Liver (tissue), 9 donors: ENCODE data around the gene CTNNAL1. TPM values are rescaled to one million over a fixed set of nuclear protein-coding genes. Genes with fewer than 3 reads are reported as not detected.

ENCODE experiments used
- DNase-seq: peaks from one replicate; pipeline ENCODE4 v3.0.0-alpha.2; 2017; ENCODE audit warnings: low spot score
- H3K27ac ChIP-seq, 2 donors: one replicate each; pipeline ENCODE4 v1.7.0; 2013; ENCODE audit warnings: inconsistent platforms in 2 of 2, low read length in 2 of 2, control low read depth in 1 of 2, low read depth in 1 of 2, mild to moderate bottlenecking in 1 of 2
- H3K27me3 ChIP-seq, 4 donors: one replicate each; pipeline versions ENCODE4 v1.6.1 to v1.7.0; 2013; ENCODE audit warnings: low read length in 3 of 4, inconsistent platforms in 1 of 4, mild to moderate bottlenecking in 1 of 4, moderate library complexity in 1 of 4; ENCODE audit not compliant: control insufficient read depth in 4 of 4, insufficient read depth in 4 of 4
- H3K36me3 ChIP-seq, 4 donors: one replicate each; pipeline versions ENCODE4 v1.6.1 to v1.7.0; 2013; ENCODE audit warnings: low read length in 3 of 4, mild to moderate bottlenecking in 3 of 4, low read depth in 1 of 4, moderate library complexity in 1 of 4; ENCODE audit not compliant: control insufficient read depth in 4 of 4, insufficient read depth in 3 of 4
- H3K4me1 ChIP-seq, 4 donors: one replicate each; pipeline versions ENCODE4 v1.6.1 to v1.7.0; 2013; ENCODE audit warnings: low read length in 3 of 4, mild to moderate bottlenecking in 3 of 4, moderate library complexity in 1 of 4; ENCODE audit not compliant: control insufficient read depth in 4 of 4, insufficient read depth in 4 of 4
- H3K4me3 ChIP-seq, 3 donors: one replicate each; pipeline versions ENCODE4 v1.6.1 to v1.7.0; 2013; ENCODE audit warnings: low read length in 3 of 3, control low read depth in 1 of 3, low read depth in 1 of 3, mild to moderate bottlenecking in 1 of 3
- H3K9ac ChIP-seq, 2 donors: one replicate each; pipeline ENCODE4 v1.7.0; 2013; ENCODE audit warnings: low read length in 2 of 2, mild to moderate bottlenecking in 2 of 2, moderate library complexity in 2 of 2, control low read depth in 1 of 2, low read depth in 1 of 2
- H3K9me3 ChIP-seq, 4 donors: one replicate each; pipeline versions ENCODE4 v1.6.1 to v1.7.0; 2013; ENCODE audit warnings: low read length in 3 of 4; ENCODE audit not compliant: control insufficient read depth in 4 of 4
- EGR1 ChIP-seq, 2 donors: IDR thresholded peaks; 2 replicates each; pipeline ENCODE4 v1.6.1; 2016 to 2018; ENCODE audit warnings: antibody characterized with exemption in 2 of 2, low read depth in 2 of 2
- FOXA1 ChIP-seq: IDR thresholded peaks from 2 replicates; pipeline ENCODE4 v1.6.1; 2016; ENCODE audit warnings: antibody characterized with exemption
- FOXA2 ChIP-seq: IDR thresholded peaks from 2 replicates; pipeline ENCODE4 v1.6.1; 2016; ENCODE audit warnings: antibody characterized with exemption
- GABPA ChIP-seq, 2 donors: IDR thresholded peaks in 1 of 2; conservative IDR thresholded peaks in 1 of 2; 2 replicates each; pipeline ENCODE4 v1.6.1; 2016; ENCODE audit warnings: antibody characterized with exemption in 2 of 2, mild to moderate bottlenecking in 1 of 2, moderate library complexity in 1 of 2
- HNF4G ChIP-seq: IDR thresholded peaks from 2 replicates; pipeline ENCODE4 v1.6.1; 2016; ENCODE audit warnings: antibody characterized with exemption
- JUND ChIP-seq, 2 donors: IDR thresholded peaks; 2 replicates each; pipeline ENCODE4 v1.6.1; 2016; ENCODE audit warnings: antibody characterized with exemption in 2 of 2
- NR2F2 ChIP-seq: IDR thresholded peaks from 2 replicates; pipeline ENCODE4 v1.6.1; 2016; ENCODE audit warnings: antibody characterized with exemption
- RXRA ChIP-seq, 2 donors: IDR thresholded peaks; 2 replicates each; pipeline ENCODE4 v1.6.1; 2017 to 2018; ENCODE audit warnings: antibody characterized with exemption in 2 of 2, mild to moderate bottlenecking in 1 of 2
- TAF1 ChIP-seq: conservative IDR thresholded peaks from 2 replicates; pipeline ENCODE4 v1.6.1; 2016; ENCODE audit warnings: antibody characterized with exemption, mild to moderate bottlenecking
- WGBS: extraction: QIAGEN DNeasy Blood & Tissue Kit; methylation state at CpG from one replicate; pipeline ENCODE4 v1.1.7; 2013; 5-methylcytosine and 5-hydroxymethylcytosine counted together
- polyA plus RNA-seq, 2 donors: library from polyadenylated mRNA; stranded (reverse) in 1 of 2; unstranded in 1 of 2; fragments of 200-250 nt in 1 of 2; fragments of >200 nt in 1 of 2; fragmentation: Nextera tagmentation in 1 of 2; extraction: Ambion mirVana in 1 of 2; gene quantifications; one replicate each; pipeline versions ENCODE4 v1.2.1 to v1.2.3, GENCODE V29; 2013 to 2015
- total RNA-seq, 2 donors: library from RNA; depleted of rRNA; stranded (reverse); fragments of >200 nt; gene quantifications; one replicate each; pipeline ENCODE4 v1.2.3, GENCODE V29; 2014
- TF ChIP-seq, protein P1 (sequence below): fragments of 150-350 bp; IDR thresholded peaks from 2 replicates; pipeline ENCODE4 v1.5.1; 2017; ENCODE audit warnings: improper control_type of control experiment, low read depth, low read length; ENCODE audit not compliant: missing input control
- TF ChIP-seq, protein P2 (sequence below): IDR thresholded peaks from 2 replicates; pipeline ENCODE4 v1.6.1; 2016; ENCODE audit warnings: antibody characterized with exemption
- TF ChIP-seq, protein P3 (sequence below): IDR thresholded peaks from 2 replicates; pipeline ENCODE4 v1.6.1; 2016; ENCODE audit warnings: antibody characterized with exemption
- TF ChIP-seq, protein P4 (sequence below): IDR thresholded peaks from 2 replicates; pipeline ENCODE4 v1.6.1; 2016; ENCODE audit warnings: antibody characterized with exemption, mild to moderate bottlenecking
- donor health status: healthy.
- donor health status: healthy.
- donor health status: healthy.
- donor health status: healthy.
- donor health status: healthy.

Gene CTNNAL1
- total and polyA plus RNA-seq, 4 donors: 10.5 to 31.5 (median 18.6) TPM

DNA sequence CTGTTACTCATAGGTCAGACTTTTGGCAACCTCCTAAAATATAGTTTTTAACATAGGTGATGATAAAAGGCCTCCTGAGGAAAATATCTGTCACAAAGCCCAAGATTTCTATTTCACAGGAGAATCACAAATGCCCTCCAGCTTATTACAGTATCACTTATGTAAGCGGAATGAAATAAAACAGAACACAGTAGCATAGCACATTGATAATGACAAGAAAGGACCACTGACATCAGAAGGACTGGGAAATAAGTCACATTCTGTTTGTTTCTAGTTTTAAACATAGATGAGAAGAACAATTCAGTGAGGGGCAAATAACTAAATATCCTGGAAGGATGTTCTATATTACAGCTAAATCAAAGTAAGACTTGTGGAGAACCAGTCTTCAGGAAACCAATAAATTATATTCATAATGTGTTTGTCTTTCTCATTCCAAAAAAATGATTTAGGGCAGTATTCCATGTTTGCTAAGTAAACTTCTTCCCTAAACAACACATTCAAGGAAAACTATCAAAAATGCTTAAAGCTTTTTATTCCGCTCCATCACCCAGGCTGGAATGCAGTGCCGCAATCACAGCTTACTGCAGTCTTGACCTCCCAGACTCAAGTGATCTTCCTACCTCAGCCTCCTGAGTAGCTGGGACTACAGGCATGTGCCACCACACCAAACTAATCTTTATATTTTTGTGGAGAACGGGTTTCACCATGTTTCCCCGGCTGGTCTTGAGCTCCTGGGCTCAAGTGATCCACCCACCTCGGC is 20.8 kb upstream of the CTNNAL1 start:
- Histone ChIP-seq H3K9ac (no peak overlapping the region), H3K4me1 (peaks cover 1 to 16% (median 13%) of the 10 kb centered on the region in 4 donors), H3K36me3 (peaks cover 4 to 9% (median 7%) of the 10 kb centered on the region in 4 donors), H3K27me3 (no peaks in the 10 kb centered on the region), H3K4me3 (no peak overlapping the region), H3K27ac (no peak overlapping the region), H3K9me3 (no peaks in the 10 kb centered on the region)
- WGBS: 97% methylated on average over 6 of the region's 6 CpGs
- no peak for DNase-seq
- TF ChIP-seq FOXA2: no peak
- no peak for TF ChIP-seq HNF4G
- TF ChIP-seq RXRA (IDR thresholded peaks at IDR 0.05): no peak
- no peak for TF ChIP-seq FOXA1
- no peak for TF ChIP-seq TAF1
- TF ChIP-seq, protein P1, sequence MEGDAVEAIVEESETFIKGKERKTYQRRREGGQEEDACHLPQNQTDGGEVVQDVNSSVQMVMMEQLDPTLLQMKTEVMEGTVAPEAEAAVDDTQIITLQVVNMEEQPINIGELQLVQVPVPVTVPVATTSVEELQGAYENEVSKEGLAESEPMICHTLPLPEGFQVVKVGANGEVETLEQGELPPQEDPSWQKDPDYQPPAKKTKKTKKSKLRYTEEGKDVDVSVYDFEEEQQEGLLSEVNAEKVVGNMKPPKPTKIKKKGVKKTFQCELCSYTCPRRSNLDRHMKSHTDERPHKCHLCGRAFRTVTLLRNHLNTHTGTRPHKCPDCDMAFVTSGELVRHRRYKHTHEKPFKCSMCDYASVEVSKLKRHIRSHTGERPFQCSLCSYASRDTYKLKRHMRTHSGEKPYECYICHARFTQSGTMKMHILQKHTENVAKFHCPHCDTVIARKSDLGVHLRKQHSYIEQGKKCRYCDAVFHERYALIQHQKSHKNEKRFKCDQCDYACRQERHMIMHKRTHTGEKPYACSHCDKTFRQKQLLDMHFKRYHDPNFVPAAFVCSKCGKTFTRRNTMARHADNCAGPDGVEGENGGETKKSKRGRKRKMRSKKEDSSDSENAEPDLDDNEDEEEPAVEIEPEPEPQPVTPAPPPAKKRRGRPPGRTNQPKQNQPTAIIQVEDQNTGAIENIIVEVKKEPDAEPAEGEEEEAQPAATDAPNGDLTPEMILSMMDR: no peak
- TF ChIP-seq GABPA (IDR thresholded peaks at IDR 0.05 in 1 of 2, conservative IDR thresholded peaks at IDR 0.05 in 1 of 2): no peak
- TF ChIP-seq, protein P2, sequence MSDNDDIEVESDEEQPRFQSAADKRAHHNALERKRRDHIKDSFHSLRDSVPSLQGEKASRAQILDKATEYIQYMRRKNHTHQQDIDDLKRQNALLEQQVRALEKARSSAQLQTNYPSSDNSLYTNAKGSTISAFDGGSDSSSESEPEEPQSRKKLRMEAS: no peak
- no peak for TF ChIP-seq NR2F2
- no peak for TF ChIP-seq JUND (IDR thresholded peaks at IDR 0.05)
- TF ChIP-seq EGR1 (IDR thresholded peaks at IDR 0.05; ENCODE audit: low read depth in 2 of 2): no peak

DNA sequence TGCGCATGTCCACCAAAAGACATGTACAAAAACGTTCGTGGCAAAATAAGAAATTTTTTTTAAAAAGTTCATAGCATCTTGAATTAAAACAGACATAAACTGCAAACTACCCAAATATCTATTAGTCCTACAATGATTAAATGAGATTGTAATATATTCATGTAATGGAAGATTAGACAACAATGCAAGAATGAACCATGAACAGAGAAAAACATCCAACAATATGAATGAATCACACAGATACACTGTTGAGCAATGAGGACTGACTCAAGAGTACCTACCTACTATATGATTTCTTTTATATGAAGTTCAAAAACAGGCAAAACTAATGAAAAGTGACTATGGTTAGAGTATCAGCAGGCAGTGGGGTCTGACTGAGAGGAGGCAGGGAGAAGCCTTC is 17.9 kb upstream of the CTNNAL1 start:
- H3K4me1 ChIP-seq: peaks cover 1 to 9% (median 6%) of the 10 kb centered on the region in 4 donors
- no peaks in the 10 kb centered on the region for H3K27me3 ChIP-seq
- no peak overlapping the region for H3K4me3 ChIP-seq
- WGBS: 96% methylated on average over 3 of the region's 3 CpGs
- H3K9ac ChIP-seq: no peak overlapping the region
- peaks cover 2 to 8% (median 5%) of the 10 kb centered on the region in 4 donors for H3K36me3 ChIP-seq
- no peaks in the 10 kb centered on the region for H3K9me3 ChIP-seq
- DNase-seq: no peak
- TF ChIP-seq RXRA (IDR thresholded peaks at IDR 0.05) (no peak), NR2F2 (no peak), FOXA1 (no peak), JUND (IDR thresholded peaks at IDR 0.05) (no peak)
- TF ChIP-seq, protein P3, sequence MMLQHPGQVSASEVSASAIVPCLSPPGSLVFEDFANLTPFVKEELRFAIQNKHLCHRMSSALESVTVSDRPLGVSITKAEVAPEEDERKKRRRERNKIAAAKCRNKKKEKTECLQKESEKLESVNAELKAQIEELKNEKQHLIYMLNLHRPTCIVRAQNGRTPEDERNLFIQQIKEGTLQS: no peak
- TF ChIP-seq, protein P4, sequence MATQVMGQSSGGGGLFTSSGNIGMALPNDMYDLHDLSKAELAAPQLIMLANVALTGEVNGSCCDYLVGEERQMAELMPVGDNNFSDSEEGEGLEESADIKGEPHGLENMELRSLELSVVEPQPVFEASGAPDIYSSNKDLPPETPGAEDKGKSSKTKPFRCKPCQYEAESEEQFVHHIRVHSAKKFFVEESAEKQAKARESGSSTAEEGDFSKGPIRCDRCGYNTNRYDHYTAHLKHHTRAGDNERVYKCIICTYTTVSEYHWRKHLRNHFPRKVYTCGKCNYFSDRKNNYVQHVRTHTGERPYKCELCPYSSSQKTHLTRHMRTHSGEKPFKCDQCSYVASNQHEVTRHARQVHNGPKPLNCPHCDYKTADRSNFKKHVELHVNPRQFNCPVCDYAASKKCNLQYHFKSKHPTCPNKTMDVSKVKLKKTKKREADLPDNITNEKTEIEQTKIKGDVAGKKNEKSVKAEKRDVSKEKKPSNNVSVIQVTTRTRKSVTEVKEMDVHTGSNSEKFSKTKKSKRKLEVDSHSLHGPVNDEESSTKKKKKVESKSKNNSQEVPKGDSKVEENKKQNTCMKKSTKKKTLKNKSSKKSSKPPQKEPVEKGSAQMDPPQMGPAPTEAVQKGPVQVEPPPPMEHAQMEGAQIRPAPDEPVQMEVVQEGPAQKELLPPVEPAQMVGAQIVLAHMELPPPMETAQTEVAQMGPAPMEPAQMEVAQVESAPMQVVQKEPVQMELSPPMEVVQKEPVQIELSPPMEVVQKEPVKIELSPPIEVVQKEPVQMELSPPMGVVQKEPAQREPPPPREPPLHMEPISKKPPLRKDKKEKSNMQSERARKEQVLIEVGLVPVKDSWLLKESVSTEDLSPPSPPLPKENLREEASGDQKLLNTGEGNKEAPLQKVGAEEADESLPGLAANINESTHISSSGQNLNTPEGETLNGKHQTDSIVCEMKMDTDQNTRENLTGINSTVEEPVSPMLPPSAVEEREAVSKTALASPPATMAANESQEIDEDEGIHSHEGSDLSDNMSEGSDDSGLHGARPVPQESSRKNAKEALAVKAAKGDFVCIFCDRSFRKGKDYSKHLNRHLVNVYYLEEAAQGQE: no peak
- H3K27ac ChIP-seq: no peak overlapping the region
